Hematopoietic multipotent progenitor cell treated with erythropoietin and hydrocortisone succinate and interleukin-3 and kit ligand, for 17 days (in vitro differentiated cells): ENCODE results near the gene ARMS2.

Experiments used
- DNase-seq: peaks from one replicate; pipeline ENCODE4 v3.0.0-alpha.2; 2015; ENCODE audit warnings: low spot score

Gene ARMS2

DNA sequence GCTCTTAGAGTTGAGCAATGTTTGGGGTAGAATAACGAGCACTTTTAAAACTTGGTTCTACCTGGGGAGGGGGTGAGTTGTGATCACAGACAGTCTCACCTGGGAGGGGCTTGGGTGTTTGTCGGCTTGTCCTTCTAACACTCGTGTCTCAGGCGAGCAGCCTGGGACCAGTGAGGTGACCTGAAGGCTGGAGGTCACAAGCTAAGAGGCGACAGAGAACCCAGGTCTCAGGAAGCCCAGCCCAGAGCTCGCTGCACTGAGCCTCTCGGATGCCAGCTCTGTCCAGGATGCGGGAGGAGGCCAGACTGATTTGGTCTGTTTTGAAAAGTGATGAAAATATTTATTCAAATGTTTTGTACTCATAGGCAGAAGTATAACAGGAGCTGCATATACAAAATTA is 18.7 kb downstream of the ARMS2 start:
- DNase-seq = no peak

DNA sequence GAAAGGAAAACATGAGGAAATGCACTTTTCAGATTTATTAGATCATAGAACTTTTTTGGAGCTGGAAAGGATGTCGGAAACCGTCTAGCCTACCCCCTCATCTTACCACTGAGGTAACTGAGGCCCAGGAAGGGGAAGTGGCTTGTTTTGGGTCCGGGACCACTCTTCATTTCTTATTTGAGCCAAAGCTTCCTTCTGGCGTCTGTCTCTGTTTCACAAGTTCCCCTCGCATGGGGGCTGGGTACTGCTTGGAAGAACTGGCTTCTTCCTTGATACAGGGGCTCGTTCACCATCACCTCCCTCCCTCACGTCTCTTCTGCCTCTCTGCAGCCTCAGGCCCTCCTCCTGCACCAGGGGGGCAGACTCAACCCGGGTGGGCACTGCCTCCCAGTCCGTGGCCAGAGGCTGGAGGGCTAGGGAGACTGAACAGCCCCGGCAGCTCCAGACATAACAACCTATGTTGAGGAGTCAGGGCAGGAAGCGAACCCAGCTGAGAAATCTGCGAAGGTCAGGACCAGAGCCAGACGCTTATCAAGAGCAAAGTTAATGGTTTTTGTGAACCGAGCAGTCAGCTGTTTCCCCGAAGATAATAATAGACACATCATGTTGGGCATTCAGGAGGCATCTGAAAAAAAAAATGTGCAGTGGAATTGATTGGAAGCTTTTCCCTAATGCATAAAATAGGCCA is 19.8 kb downstream of the ARMS2 start:
- no peak for DNase-seq

DNA sequence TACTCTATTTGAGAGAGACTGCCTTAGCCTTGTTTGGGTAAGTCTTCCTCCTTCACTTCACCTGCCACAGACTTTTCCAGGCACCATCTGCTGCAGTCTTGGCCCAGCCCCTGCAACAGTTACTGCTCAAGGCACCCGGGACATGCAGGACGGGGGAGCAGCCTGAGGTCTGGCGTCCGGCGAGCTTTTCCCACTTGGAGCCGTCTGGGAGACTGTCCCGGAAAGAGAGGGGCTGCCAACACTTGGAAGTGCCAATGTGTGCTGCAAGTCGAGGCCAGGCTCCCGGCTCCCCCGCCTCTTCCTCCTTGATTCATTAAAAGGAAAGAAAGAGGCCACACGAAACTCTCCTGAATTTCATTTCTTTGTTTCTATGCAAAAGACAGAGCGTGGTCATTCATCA is 20.6 kb downstream of the ARMS2 start:
- no peak for DNase-seq

DNA sequence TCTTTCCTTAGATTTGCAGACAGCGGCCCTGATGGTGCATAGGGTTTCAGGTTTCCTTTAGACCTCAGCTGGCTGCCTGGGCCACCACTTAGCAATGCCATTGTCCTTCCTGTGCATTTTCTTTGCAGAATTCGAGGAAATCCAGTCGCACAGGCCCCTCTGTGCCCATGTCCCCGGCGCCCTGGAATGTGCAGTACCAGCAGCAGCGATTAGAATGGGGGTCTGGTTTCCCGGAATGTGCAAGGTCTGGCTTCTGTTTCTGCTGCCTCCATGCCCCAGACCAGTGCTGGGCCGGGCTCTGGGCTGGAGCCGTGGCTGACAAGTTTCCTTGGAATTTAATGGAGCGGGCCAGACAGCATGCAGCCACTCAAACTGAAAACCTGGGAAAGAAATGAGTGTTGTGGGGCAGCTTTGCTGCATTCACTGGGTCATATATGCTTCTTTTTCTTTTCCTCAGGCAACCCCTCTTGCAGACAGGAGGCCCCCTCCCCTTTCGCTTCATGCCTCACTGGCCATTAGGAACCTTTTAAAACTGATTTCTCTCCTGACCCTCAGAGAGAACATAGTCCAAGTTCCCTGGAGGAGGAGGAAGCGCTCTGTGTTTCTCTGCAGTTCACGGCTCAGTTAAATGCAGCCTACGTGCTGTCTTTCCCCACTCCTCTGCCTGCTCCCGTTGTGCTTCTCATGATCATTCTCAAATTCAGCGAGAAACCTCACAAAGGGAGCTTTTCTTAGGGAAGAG is 21.3 kb downstream of the ARMS2 start:
- DNase-seq = no peak

DNA sequence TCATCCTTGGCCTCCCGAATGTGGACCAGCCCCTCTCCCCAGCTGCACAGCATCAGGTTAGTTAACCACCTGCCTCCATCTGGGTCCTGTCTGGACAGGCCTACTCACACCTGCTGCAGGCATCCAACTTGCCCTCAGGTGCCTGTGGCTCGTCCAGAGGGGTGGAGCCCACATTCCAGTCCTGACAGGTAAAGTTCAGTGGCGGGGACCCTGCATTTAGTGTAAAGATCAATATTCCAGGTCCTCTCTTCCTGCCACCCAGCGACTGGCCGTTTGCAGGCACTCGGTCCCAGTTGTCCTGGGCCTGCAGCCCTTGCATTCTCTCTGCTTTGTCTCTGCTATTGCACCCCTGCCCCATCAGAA is 21.9 kb downstream of the ARMS2 start:
- DNase-seq = no peak

DNA sequence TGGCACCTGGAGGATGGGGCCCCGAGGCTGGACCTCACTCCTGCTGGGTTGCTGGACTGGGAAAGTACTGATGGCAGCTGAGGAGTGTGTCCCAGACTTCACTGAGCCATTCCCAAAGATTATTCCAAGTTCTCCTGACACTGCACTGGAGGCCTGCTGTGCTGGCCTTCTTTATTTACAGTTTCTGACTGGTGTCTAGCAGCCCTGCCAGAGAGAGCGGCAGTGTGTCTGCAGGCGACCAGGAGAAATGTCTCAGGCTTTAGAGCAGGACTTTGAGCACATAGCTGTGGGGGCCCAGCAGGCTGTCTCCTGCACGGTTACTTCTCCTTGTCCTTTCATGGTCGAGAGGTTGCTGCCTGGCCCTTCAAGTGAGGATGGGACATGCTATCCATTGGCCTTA is 23.0 kb downstream of the ARMS2 start:
- no peak for DNase-seq

DNA sequence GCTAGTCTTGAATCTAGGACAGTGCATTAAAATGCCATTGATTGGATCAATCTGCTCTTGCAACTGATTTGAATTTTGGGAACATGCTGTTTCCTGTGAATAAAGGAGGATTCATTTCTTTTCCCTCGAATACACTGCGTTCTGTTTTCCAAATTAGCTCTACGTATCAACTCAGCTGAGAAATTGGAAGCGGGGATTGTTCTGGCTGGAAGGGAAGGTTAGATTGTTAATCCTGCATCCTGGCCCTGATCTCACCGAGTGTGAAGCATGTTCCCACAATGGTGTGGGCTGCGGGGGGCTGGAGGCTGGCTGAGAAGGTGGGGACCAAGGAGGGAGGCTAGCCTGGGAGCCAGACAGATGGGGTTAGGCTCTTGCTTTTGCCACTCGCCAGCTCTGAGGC is 24.5 kb downstream of the ARMS2 start:
- no peak for DNase-seq

DNA sequence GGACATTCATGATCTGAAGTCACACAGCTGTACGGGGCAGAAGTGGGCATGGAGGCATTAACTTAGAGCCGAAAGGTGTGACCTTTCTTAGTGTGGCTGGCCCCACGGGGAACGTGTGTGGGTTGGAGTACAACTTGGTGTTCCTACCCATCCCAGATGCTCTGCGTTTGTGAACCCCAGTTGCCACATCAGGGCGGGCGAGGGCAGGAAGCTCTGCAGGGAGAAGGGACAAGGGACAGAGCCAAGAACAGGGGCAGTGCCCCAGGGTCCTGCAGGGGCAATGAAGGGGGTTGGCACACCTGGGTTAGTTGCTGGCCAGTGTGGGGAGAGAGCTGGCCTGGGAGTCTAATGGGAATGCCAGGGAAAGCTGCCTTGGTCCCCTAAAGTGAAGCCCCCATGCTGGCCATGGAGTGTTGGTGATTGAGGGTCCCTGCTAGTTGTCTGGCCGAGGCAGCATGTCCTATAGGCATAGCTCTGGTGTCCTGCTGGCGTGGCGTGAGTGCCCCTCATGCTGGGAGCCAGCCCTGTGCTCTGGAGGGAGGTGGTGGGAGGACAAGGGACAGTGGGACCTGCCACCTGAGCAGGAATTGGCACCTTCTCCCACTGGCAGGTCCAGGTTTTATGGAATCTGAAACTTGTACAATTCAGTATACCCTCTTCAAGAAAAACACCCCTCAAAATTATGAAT is 25.8 kb downstream of the ARMS2 start:
- DNase-seq = no peak

DNA sequence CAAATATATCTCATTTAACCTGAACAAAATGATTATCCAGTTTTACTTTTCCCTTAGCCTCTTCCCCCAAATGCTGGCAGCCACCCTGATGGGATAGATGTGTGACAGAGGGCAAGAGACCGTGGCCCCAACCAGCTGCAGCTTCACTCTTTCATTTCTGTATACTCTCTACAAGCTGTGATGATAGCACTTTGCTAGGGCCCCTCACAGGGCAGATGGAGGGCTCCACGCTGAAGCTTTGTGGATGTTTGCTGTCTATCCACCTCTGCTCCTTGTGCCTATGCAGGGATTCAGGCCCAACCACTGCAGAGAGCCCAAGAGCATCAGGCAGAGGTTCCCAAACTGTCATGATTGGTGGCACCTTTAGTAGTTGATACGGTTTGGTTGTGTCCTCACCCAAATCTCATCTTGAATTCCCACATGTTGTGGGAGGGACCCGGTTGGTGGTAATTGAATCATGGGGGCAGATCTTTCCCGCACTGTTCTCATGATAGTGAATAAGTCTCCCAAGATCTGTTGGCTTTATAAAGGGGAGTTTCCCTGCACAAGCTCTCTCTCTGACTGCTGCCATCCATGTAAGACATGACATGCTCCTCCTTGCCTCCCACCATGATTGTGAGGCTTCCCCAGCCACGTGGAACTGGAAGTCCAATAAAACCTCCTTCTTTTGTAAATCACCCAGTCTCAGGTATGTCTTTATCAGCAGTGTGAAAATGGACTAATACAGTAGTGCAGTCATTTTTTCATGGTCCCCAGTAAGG is 27.0 kb downstream of the ARMS2 start:
- DNase-seq = no peak

DNA sequence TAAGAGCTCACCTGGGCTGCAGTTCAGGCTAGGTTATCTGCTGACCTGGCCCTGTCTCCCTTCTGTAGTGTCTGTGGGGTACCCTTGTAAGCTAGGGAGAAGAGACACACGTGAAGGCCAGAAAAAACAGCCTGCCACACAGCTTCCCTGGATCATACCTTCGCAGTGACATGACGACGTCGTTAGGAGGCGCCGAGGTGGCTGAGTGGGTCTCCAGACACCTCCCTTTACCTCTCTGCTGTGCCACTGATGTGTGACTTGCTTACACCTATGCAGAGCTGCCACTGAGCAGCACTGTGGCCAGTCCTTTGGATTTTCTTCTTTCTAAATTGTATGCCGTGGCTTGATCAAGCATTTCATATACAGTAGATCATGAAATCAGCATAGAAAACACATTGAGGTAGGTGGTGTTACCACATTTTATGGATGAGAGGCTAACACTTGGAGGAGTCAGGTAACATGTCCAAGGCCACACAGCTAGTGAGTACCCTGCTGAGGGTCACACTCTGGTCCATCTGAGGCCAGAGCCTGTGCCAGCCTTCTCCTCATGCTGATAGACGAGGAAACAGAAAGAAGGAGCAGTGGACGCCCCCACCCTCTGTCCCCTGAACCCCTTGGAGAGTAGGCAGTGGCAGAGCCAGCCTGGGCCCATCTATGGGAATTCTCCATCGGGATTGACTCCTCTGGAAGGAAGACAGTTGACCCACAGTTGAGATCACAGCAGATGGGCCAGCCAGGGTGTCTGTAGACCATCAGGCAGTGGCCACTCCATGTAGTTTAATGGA is 30.0 kb downstream of the ARMS2 start:
- no peak for DNase-seq

DNA sequence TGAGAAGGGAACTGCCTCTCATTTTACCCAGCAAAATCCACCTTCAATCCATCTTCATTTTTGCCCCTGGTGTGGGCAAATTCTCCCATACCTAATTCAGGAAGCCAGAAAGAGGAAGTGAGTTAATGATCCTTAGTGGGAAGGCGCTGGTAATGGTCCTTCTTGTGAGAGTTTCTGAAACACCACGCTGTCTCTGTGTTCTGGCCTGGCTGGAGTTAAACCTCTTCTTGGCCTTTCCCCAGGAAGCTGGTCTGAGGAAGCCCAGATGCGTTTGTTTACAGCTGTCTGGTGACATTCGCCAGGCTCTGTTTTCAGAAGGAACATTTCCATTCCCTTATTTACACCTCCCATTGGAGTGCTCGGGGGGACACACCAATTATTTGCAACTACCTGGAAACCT is 31.2 kb downstream of the ARMS2 start:
- DNase-seq = no peak

DNA sequence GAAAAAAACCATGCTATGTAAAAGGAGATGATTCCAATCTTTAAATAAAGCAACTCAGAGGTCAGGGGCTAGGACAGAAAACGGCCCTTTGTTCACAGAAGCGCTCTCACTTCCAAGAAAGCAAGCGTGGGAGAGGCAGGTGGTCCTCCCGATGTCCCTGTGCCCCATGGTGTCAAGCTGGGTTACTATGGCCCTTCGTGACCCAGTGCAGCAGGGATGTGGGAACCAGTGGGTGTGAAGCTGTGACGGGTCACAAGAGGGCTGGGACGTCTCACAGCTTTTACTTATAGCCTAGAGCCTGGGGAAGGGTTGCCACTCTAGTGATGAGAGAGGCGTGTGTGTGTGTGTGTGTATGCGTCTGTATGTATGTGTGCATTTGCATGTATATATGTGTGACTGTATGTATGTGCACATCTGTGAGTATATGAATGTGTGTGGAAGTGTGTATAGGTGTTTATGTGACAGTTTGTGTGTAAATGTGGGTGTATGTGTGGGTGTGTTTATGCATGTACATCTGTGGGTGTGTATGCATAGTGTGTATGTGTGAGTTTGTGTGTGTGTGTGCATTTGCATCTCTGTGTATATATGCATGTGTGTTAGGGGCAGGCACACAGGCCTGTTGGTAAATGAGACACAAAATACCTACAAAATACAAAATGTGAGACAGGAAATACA is 32.1 kb downstream of the ARMS2 start:
- DNase-seq = no peak

DNA sequence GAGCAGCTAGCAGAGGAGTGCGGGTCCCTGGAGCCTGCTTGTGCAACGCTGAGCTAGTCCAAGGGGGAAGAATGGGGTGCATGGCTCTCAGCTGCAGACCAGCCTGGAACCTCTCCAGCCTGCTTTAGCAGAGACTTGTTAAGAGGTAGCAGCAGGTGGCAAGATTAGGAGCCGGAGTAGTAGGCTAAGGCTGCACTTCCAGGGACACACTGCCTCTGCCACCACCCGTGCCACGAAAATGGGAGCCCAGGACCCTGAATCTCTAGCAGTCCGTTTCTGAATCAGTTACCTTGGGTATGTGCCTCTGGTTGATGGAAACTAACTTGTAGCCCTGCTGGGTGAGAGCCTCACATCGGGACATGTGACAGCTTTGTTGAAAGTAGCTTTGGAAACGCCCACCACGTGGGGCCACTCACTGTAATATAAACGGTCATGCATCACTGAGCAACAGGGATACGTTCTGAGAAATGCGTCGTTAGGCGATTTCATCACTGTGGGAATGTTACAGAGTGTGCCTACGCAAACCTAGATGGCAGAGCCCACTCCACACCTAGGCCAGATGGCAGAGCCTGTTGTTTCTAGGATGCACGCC is 32.8 kb downstream of the ARMS2 start:
- DNase-seq = no peak

DNA sequence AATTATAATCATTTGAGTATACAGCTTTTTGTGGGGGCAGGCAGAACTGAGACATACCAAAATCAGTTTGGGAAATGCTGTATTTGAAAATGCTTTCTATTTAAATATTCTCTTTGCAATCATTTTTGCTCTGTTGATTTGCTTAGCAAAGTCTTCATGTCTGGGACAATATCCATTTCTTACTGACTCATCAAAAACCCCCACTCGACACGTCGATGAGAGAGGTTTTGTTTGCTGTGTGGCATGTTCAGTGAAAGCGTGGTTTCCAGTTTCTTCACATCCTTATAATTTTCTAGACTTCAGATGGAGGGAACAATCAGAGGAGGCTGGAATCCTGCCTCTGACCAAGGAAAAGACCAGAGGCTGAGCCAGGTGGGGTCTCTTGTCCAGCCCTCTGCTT is 35.8 kb downstream of the ARMS2 start:
- DNase-seq = no peak

DNA sequence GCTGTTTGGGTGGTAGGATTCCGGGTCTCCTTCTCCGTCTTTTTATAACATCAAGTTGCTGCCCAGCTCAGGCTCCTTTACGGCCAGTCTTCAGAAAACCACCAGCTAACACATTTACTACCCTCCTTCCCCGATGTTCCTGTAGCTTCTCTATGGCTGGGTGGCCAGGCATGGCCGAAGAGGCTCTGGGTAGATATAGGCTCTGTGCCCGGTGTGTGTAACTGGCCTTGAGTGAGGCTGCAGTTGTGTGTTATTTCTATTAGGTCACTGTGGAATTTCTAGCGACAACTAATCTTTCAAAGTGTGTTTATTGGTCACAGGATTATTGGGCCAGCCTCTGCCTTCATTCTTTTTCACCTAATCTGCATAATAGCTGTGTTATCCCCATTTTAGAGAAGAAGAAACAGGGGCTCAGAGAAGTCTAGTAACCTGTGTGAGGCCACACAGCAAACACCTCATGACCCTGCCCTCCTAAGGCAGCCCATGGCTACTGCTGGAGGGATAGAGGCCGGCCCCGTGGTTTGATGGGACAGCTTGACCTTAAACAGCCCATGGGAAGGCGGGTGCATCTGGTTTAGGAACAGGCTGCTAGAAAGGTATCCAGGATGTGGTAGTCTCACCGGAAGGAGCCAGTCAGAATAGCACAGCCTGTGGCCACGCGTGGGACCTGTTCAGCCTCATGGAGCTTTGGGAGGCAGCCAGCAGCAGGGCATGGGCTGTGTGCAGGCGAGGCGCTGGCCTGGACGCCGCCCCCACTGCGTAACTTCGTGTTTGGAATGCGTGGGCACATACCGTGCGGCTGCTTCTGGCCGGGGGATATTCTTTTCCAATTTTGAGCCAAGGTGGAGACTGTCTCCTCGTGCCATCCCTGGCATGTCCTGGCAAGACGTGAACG is 36.6 kb downstream of the ARMS2 start:
- no peak for DNase-seq

DNA sequence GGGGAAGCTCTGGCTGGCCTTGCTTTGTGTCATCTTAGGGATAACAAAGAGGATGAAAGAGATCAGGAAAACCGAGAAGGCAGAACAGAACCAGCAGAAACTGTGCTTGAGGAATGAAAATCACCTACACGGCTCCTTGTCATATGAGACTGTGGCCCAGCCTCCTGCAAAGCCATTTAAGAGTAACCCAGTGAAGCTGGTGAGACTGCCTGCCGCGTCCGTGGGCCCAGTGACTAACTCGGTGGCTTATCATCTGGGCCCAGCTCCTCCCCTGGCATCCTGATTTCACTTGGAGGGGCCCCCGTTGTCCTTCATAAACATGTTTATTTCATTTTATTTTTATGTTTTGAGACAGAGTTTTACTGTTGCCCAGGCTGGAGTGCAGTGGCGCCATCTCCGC is 37.6 kb downstream of the ARMS2 start:
- no peak for DNase-seq

DNA sequence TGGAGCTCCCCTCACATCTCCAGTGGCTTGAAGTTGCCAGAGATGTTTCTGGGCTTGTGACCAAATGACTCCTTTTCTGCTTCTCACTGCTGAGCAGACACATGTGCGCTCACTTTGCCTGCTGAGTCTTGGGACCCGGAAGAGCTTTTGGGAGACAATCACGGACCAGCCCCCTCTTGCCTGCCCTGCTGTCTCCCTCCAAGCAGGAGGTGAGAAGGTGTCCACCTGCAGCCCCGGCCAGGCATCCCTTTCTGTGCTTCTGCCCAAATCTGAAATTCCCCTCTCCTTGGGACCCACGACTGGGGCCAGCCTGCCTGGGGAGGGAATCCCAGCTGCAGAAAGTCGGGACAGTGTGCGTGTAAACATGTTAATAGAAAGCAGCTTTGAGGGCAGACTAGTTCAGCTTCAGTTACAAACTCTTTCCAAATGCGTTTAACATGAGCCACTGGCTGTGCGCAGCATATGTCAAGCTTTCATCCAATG is 38.6 kb downstream of the ARMS2 start:
- no peak for DNase-seq

DNA sequence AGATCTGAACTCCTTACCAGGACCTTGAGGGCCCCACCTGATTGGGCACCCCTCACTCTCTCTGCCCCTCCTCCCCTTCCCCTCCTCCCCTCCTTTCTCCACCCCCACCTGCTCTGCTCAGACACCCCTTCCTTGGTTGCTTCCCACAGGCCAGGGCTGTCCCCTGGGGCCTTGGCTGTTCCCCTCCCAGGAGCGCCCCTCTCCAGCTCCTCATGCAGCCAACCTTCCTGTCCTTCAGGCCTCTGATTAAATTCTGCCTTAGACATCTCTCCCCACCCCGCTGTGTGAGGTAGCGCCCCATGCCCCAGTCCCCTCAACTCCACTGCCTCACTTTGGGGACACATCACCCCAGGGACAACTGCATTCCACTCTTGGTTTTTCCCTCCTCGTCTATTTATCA is 39.3 kb downstream of the ARMS2 start:
- no peak for DNase-seq

DNA sequence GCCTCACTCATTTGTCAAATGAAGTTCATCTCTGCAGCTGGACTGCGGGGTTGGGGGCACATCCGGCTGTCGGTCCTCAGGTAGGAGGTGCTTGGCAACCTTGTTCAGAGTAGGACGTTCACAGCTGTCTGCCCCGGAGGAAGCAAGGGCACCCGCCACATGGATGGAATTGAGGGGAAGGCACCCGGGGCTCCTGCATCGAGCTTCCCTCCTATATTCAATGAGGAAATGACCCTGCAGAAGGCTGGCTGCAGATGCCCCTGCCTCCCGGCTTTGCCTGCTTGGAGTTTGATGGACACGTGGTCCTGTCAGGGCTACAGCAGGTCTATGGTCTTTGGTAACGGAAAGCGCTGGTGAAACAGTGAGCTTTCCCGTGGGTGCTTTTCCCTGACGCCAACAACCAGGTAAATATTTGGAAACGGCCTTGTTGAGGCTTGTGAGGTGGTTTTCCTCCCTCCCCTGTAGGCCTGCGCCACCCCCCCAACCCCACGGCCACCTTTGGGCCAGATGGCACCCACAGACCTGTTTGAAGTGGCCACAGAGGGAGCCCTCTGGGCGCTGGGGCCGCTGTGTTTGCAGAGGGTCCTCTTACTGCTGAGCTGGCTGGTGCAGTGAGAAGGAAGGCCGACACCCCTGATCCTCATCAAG is 39.8 kb downstream of the ARMS2 start:
- no peak for DNase-seq
